Gastrocnemius medialis (tissue), 4 donors: ENCODE results near the gene PATJ. TPM values are rescaled to one million over a fixed set of nuclear protein-coding genes. Genes with fewer than 3 reads are reported as not detected.

Experiments
- ATAC-seq, 2 donors: fragments of 150-250 bp; one replicate each; pipeline ENCODE4 v1.9.1; 2016
- DNase-seq, 2 donors: peaks; one replicate each; pipeline ENCODE4 v3.0.0-alpha.2; 2019
- H3K27ac ChIP-seq, 4 donors: fragments of 200-600 bp; sonication (generic); 1 replicate in 1 of 4; 2 replicates in 3 of 4; pipeline ENCODE4 v1.5.1; 2016 to 2018; ENCODE audit warnings: mild to moderate bottlenecking in 2 of 4, moderate library complexity in 1 of 4
- H3K27me3 ChIP-seq, 3 donors: fragments of 200-600 bp; sonication (generic) in 2 of 3; 1 replicate in 1 of 3; 2 replicates in 2 of 3; pipeline versions ENCODE4 v1.5.1 to v1.6.0; 2016 to 2019; ENCODE audit warnings: mild to moderate bottlenecking in 1 of 3, moderate library complexity in 1 of 3
- H3K36me3 ChIP-seq, 2 donors: fragments of 200-600 bp; sonication (generic) in 1 of 2; one replicate each; pipeline ENCODE4 v1.5.1; 2017 to 2018
- H3K4me1 ChIP-seq, 2 donors: fragments of 200-600 bp; sonication (generic) in 1 of 2; one replicate each; pipeline ENCODE4 v1.5.1; 2016 to 2017; ENCODE audit warnings: mild to moderate bottlenecking in 2 of 2
- H3K4me3 ChIP-seq, 4 donors: fragments of 200-600 bp; sonication (generic) in 3 of 4; 1 replicate in 1 of 4; 2 replicates in 3 of 4; pipeline ENCODE4 v1.5.1; 2016 to 2019; ENCODE audit warnings: mild to moderate bottlenecking in 2 of 4
- H3K9me3 ChIP-seq, 3 donors: fragments of 200-600 bp; sonication (generic) in 2 of 3; 1 replicate in 1 of 3; 2 replicates in 2 of 3; pipeline ENCODE4 v1.5.1; 2016 to 2019
- POLR2A ChIP-seq, 2 donors: fragments of 450-650 bp; IDR thresholded peaks; one replicate each; pipeline ENCODE4 v1.6.1; 2017; ENCODE audit warnings: antibody characterized with exemption in 2 of 2, mild to moderate bottlenecking in 2 of 2, moderate library complexity in 2 of 2
- in situ Hi-C, 4 donors: fragments of 200-750 bp; cut with MboI; loops; one replicate each; pipeline versions ENCODE4 v1.15.0 to v1.8.0; 2017; ENCODE audit warnings: low sequenced_read_pairs in 4 of 4
- intact Hi-C: fragments of 100-400 bp; cut with DNase I; formaldehyde crosslinking; loops from one replicate; pipeline ENCODE4 v1.15.1; 2023; ENCODE audit warnings: low total_unique reads
- total RNA-seq, 4 donors: library from RNA; depleted of rRNA; stranded (reverse); fragments of >200 nt; gene quantifications; one replicate each; pipeline versions ENCODE4 v1.1.0 to v1.2.3, GENCODE V29; 2016
- TF ChIP-seq, protein P1 (sequence below), 5 experiments: fragments of 450-650 bp in 3 of 5; fragments of 200-600 bp in 2 of 5; sonication (generic) in 2 of 5; IDR thresholded peaks in 4 of 5; conservative IDR thresholded peaks in 1 of 5; 1 replicate in 4 of 5; 2 replicates in 1 of 5; pipeline ENCODE4 v1.5.1; 2016 to 2019; ENCODE audit warnings: antibody characterized with exemption in 5 of 5, mild to moderate bottlenecking in 3 of 5, moderate library complexity in 3 of 5

Gene PATJ
- total RNA-seq, 4 donors from 2014 or later: 19.3 to 44.8 (median 26.0) TPM

- Histone ChIP-seq H3K9me3 (no peaks in the 10 kb centered on the region), H3K4me1 (peaks cover 4 to 5% of the 10 kb centered on the region in 2 donors), H3K4me3 (no peak overlapping the region), H3K27me3 (no peaks in the 10 kb centered on the region), H3K36me3 (no peaks in the 10 kb centered on the region), H3K27ac (no peak overlapping the region)
- TF ChIP-seq, protein P1, sequence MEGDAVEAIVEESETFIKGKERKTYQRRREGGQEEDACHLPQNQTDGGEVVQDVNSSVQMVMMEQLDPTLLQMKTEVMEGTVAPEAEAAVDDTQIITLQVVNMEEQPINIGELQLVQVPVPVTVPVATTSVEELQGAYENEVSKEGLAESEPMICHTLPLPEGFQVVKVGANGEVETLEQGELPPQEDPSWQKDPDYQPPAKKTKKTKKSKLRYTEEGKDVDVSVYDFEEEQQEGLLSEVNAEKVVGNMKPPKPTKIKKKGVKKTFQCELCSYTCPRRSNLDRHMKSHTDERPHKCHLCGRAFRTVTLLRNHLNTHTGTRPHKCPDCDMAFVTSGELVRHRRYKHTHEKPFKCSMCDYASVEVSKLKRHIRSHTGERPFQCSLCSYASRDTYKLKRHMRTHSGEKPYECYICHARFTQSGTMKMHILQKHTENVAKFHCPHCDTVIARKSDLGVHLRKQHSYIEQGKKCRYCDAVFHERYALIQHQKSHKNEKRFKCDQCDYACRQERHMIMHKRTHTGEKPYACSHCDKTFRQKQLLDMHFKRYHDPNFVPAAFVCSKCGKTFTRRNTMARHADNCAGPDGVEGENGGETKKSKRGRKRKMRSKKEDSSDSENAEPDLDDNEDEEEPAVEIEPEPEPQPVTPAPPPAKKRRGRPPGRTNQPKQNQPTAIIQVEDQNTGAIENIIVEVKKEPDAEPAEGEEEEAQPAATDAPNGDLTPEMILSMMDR (IDR thresholded peaks at IDR 0.05 in 4 of 5, conservative IDR thresholded peaks at IDR 0.05 in 1 of 5): no peak
- no peak for TF ChIP-seq POLR2A (IDR thresholded peaks at IDR 0.05)
- intact Hi-C loops (no loop called here), in situ Hi-C loops (no loop called here)
- ATAC-seq (no peak), DNase-seq (no peak)
These were observed 37.0 kb downstream of the PATJ start for GRCh38 chr1:61779231-61779630.

- no peak for DNase-seq
- in situ Hi-C loops (no loop called here), intact Hi-C loops (no loop called here)
- TF ChIP-seq, protein P1 (IDR thresholded peaks at IDR 0.05 in 4 of 5, conservative IDR thresholded peaks at IDR 0.05 in 1 of 5): no peak
- no peak for TF ChIP-seq POLR2A (IDR thresholded peaks at IDR 0.05)
- Histone ChIP-seq H3K4me3 (no peak overlapping the region), H3K36me3 (no peaks in the 10 kb centered on the region), H3K27me3 (no peaks in the 10 kb centered on the region), H3K4me1 (peaks cover 4 to 5% of the 10 kb centered on the region in 2 donors), H3K9me3 (no peaks in the 10 kb centered on the region), H3K27ac (no peak overlapping the region)
- ATAC-seq: no peak
These were observed 38.9 kb downstream of the PATJ start for GRCh38 chr1:61781151-61781550.

DNA sequence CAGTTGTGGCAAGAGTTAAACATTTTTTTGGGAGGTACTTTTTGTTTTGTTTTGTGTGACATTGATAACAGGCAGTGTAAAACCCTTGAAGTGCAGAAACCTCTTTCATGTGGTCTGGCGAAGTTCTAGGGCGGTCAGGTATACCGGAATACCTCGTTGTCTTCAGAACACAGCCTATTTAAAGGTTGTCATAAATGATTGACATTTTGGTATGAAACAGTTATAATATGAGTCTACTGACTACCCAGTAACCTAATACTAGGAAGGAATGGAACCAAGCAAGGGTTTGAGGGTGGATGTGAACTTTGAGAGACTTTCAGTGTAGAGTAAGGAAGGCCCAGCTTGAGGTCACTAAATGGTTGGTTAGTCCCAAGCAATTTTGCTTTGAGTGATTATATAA lies 40.5 kb downstream of the PATJ start:
- Histone ChIP-seq H3K27ac (no peak overlapping the region), H3K4me3 (no peak overlapping the region), H3K36me3 (peaks cover 0 to 7% of the 10 kb centered on the region in 2 donors), H3K4me1 (peaks cover 4 to 5% of the 10 kb centered on the region in 2 donors), H3K27me3 (no peaks in the 10 kb centered on the region), H3K9me3 (no peaks in the 10 kb centered on the region)
- DNase-seq (no peak), ATAC-seq (no peak)
- TF ChIP-seq POLR2A (IDR thresholded peaks at IDR 0.05): no peak
- TF ChIP-seq, protein P1 (IDR thresholded peaks at IDR 0.05 in 4 of 5, conservative IDR thresholded peaks at IDR 0.05 in 1 of 5): no peak
- in situ Hi-C loops: no loop called here
- intact Hi-C loops: no loop called here

DNA sequence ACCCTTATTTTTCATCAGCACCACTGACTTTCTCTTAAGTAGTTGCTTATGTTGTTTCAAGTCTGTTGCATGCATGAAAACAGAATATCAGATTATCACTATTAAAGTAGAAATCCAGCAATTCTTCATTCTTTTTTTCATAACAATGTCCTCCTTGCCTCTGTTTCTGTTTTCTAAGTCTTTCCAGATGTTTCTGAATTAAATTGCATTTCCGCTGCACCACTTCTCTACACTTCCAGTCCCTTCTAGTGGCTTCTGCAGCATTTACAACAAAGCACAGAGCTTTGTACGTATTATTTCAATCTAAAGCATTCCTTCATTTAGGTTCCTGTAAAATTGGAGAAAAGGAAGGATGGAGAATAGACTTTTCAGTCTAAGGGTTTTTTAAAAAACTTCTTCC lies 42.4 kb downstream of the PATJ start:
- intact Hi-C loops: no loop called here
- H3K9me3 ChIP-seq: no peaks in the 10 kb centered on the region
- peaks cover 4 to 5% of the 10 kb centered on the region in 2 donors for H3K4me1 ChIP-seq
- no peak for DNase-seq
- H3K36me3 ChIP-seq: peaks cover 0 to 20% of the 10 kb centered on the region in 2 donors
- no peaks in the 10 kb centered on the region for H3K27me3 ChIP-seq
- H3K27ac ChIP-seq: no peak overlapping the region
- in situ Hi-C loops: no loop called here
- no peak for TF ChIP-seq POLR2A (IDR thresholded peaks at IDR 0.05)
- H3K4me3 ChIP-seq: no peak overlapping the region
- ATAC-seq: no peak

DNA sequence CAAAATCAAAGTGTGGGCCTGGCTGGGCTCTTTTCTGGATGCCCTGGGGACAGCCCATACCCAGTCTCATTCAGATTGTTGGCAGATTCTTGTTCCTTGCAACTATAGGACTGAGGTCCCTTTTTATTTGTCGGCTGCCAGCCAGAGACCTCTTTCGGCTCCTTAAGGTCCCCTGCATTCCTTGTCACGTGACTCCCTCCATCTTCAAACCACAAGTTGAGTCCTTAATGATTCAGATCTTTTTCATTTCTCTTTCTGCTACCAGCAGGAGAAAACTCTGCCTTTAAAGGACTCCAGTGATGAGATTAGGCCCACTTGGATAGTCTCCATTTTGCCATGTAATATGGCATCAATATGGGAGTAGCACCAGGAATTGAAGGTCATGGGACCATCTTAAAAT lies 48.6 kb downstream of the PATJ start:
- Histone ChIP-seq H3K4me3 (no peak overlapping the region), H3K9me3 (no peaks in the 10 kb centered on the region)
- in situ Hi-C loops: no loop called here

More for the DNA sequence above, 48.6 kb downstream of the PATJ start:
- peaks cover 0 to 21% of the 10 kb centered on the region in 2 donors for H3K36me3 ChIP-seq
- no peak overlapping the region for H3K27ac ChIP-seq
- no peaks in the 10 kb centered on the region for H3K27me3 ChIP-seq
- H3K4me1 ChIP-seq: no peaks in the 10 kb centered on the region
- intact Hi-C loops: no loop called here
- DNase-seq: no peak
- TF ChIP-seq POLR2A (IDR thresholded peaks at IDR 0.05): no peak
- TF ChIP-seq, protein P1 (IDR thresholded peaks at IDR 0.05 in 4 of 5, conservative IDR thresholded peaks at IDR 0.05 in 1 of 5): no peak
- ATAC-seq: no peak
